IMR-90 (cell line): ENCODE data around the gene RANGRF. TPM values are rescaled to one million over a fixed set of nuclear protein-coding genes. Genes with fewer than 3 reads are reported as not detected.

Source experiments
- ATAC-seq: fragments of 200-7000 bp; cut with Tn5 transposase; 2 replicates; pipeline ENCODE4 v1.9.1; 2020; ENCODE audit warnings: low read depth, mild to moderate bottlenecking, moderate library complexity
- BruUV-seq: library from RNA; stranded (reverse); fragments of 400-500 nt; replicated peaks from 2 replicates; lab custom pipeline; 2021; lab: Mats Ljungman, UMichigan
- CTCF ChIA-PET: fragments of 300-600 bp; formaldehyde crosslinking; extraction: SDS; loops from one replicate; lab custom pipeline; 2021; ENCODE audit warnings: antibody characterized with exemption; lab: Yijun Ruan, JAX
- POLR2A ChIA-PET: fragments of 300-600 bp; sonication (Branson Sonifier 250); formaldehyde crosslinking; loops from one replicate; lab custom pipeline; 2022; ENCODE audit warnings: antibody characterized with exemption; ENCODE audit not compliant: unreplicated experiment; lab: Charles Lee
- DNase-seq: peaks from one replicate; pipeline ENCODE4 v3.0.0; 2013
- H2AFZ ChIP-seq: replicated peaks from 2 replicates; pipeline ENCODE3; 2013; ENCODE audit warnings: low read length, mild to moderate bottlenecking; ENCODE audit not compliant: poor library complexity
- H2AK5ac ChIP-seq: 2 replicates; pipeline ENCODE4 v1.6.1; 2013; ENCODE audit warnings: low read depth, low read length, inconsistent platforms
- H2AK9ac ChIP-seq: replicated peaks from 2 replicates; pipeline ENCODE3; 2013; ENCODE audit warnings: mild to moderate bottlenecking, low read depth, low read length, moderate library complexity; ENCODE audit not compliant: poor library complexity
- H2BK120ac ChIP-seq: 2 replicates; pipeline ENCODE4 v1.6.1; 2013; ENCODE audit warnings: low read depth, low read length, inconsistent platforms
- H2BK15ac ChIP-seq: 3 replicates; pipeline ENCODE4 v1.6.1; 2013; ENCODE audit warnings: low read depth, low read length, inconsistent platforms
- H2BK20ac ChIP-seq: 2 replicates; pipeline ENCODE4 v1.6.1; 2013; ENCODE audit warnings: low read depth, mild to moderate bottlenecking, inconsistent platforms, low read length, moderate library complexity
- H2BK5ac ChIP-seq: 2 replicates; pipeline ENCODE4 v1.6.1; 2013; ENCODE audit warnings: mild to moderate bottlenecking, low read depth, low read length, inconsistent platforms; ENCODE audit not compliant: poor library complexity, severe bottlenecking
- H3K14ac ChIP-seq: replicated peaks from 2 replicates; pipeline ENCODE4 v1.6.1; 2013; ENCODE audit warnings: low read depth, low read length, inconsistent platforms
- H3K18ac ChIP-seq: 2 replicates; pipeline ENCODE4 v1.6.1; 2013; ENCODE audit warnings: low read depth, low read length, control low read depth
- H3K23ac ChIP-seq: 2 replicates; pipeline ENCODE4 v1.6.1; 2013; ENCODE audit warnings: low read depth, low read length, inconsistent platforms
- H3K27ac ChIP-seq: 2 replicates; pipeline ENCODE4 v1.5.1; 2013; ENCODE audit warnings: mild to moderate bottlenecking, control low read depth, low read length; ENCODE audit not compliant: insufficient read depth
- H3K27me3 ChIP-seq: 2 replicates; pipeline ENCODE4 v1.6.1; 2013; ENCODE audit warnings: low read length; ENCODE audit not compliant: control insufficient read depth, insufficient read depth
- H3K36me3 ChIP-seq: 2 replicates; pipeline ENCODE4 v1.6.1; 2013; ENCODE audit warnings: low read length, mixed read lengths; ENCODE audit not compliant: control insufficient read depth, insufficient read depth
- H3K4ac ChIP-seq: 2 replicates; pipeline ENCODE4 v1.6.1; 2013; ENCODE audit warnings: low read depth, low read length, inconsistent platforms
- H3K4me1 ChIP-seq: 2 replicates; pipeline ENCODE4 v1.6.1; 2013; ENCODE audit warnings: low read length, mixed read lengths; ENCODE audit not compliant: control insufficient read depth, insufficient read depth
- H3K4me2 ChIP-seq: 2 replicates; pipeline ENCODE4 v1.6.1; 2013; ENCODE audit warnings: low read depth, mild to moderate bottlenecking, control low read depth, low read length, moderate library complexity
- H3K4me3 ChIP-seq: 2 replicates; pipeline ENCODE4 v1.5.1; 2013; ENCODE audit warnings: low read depth, mild to moderate bottlenecking, control low read depth, low read length, moderate library complexity; ENCODE audit not compliant: insufficient read depth
- H3K56ac ChIP-seq: 2 replicates; pipeline ENCODE4 v1.6.1; 2013; ENCODE audit warnings: low read length, inconsistent platforms; ENCODE audit not compliant: insufficient read depth; ENCODE audit errors: extremely low read depth
- H3K79me1 ChIP-seq, 2 experiments: 2 replicates each; pipeline ENCODE4 v1.6.1; 2013; ENCODE audit warnings: low read length in 2 of 2, inconsistent platforms in 1 of 2, low read depth in 1 of 2
- H3K9ac ChIP-seq: 2 replicates; pipeline ENCODE4 v1.6.1; 2013; ENCODE audit warnings: low read depth, low read length, control low read depth
- H3K9me1 ChIP-seq: 2 replicates; pipeline ENCODE4 v1.6.1; 2013; ENCODE audit warnings: low read length, inconsistent platforms; ENCODE audit not compliant: insufficient read depth
- H3K9me3 ChIP-seq: 2 replicates; pipeline ENCODE4 v1.6.1; 2013; ENCODE audit warnings: low read length; ENCODE audit not compliant: control insufficient read depth, insufficient read depth
- H4K20me1 ChIP-seq: 2 replicates; pipeline ENCODE4 v1.6.1; 2013; ENCODE audit warnings: low read length, inconsistent platforms; ENCODE audit not compliant: insufficient read depth
- H4K5ac ChIP-seq: 2 replicates; pipeline ENCODE4 v1.6.1; 2013; ENCODE audit warnings: mild to moderate bottlenecking, low read depth, low read length, control low read depth
- H4K8ac ChIP-seq, 2 experiments: 2 replicates each; pipeline ENCODE4 v1.6.1; 2013; ENCODE audit warnings: low read depth in 2 of 2, low read length in 2 of 2, control low read depth in 1 of 2, inconsistent platforms in 1 of 2
- H4K91ac ChIP-seq: 2 replicates; pipeline ENCODE4 v1.6.1; 2013; ENCODE audit warnings: low read depth, low read length, inconsistent platforms; ENCODE audit not compliant: insufficient read depth
- BHLHE40 ChIP-seq: fragments of 150-350 bp; IDR thresholded peaks from 2 replicates; pipeline ENCODE4 v1.6.1; 2016; ENCODE audit warnings: mild to moderate bottlenecking, low read depth, low read length
- CEBPB ChIP-seq: IDR thresholded peaks from 2 replicates; pipeline ENCODE4 v1.6.1; 2012; ENCODE audit warnings: low read depth, low read length, improper control_type of control experiment
- FOS ChIP-seq: fragments of 150-350 bp; IDR thresholded peaks from 2 replicates; pipeline ENCODE4 v1.6.1; 2016; ENCODE audit warnings: low read depth, low read length
- MAFK ChIP-seq: IDR thresholded peaks from 2 replicates; pipeline ENCODE4 v1.6.1; 2012; ENCODE audit warnings: low read depth, low read length, improper control_type of control experiment
- MAZ ChIP-seq: IDR thresholded peaks from 2 replicates; pipeline ENCODE4 v1.6.1; 2012; ENCODE audit warnings: low read depth, mild to moderate bottlenecking, low read length, improper control_type of control experiment, moderate library complexity, borderline replicate concordance
- NFE2L2 ChIP-seq: fragments of 150-350 bp; IDR thresholded peaks from 2 replicates; pipeline ENCODE4 v1.6.1; 2016; ENCODE audit warnings: low read depth, mild to moderate bottlenecking, low read length
- POLR2A ChIP-seq: IDR thresholded peaks from 2 replicates; pipeline ENCODE4 v1.6.1; 2012; ENCODE audit warnings: mild to moderate bottlenecking, low read depth, low read length
- RAD21 ChIP-seq: IDR thresholded peaks from 2 replicates; pipeline ENCODE4 v1.6.1; 2012; ENCODE audit warnings: low read length, improper control_type of control experiment
- RCOR1 ChIP-seq: IDR thresholded peaks from 2 replicates; pipeline ENCODE4 v1.6.1; 2012; ENCODE audit warnings: mild to moderate bottlenecking, low read length, improper control_type of control experiment; ENCODE audit not compliant: insufficient replicate concordance
- RFX5 ChIP-seq: IDR thresholded peaks from 2 replicates; pipeline ENCODE4 v1.8.0; 2012; ENCODE audit warnings: low read depth, mild to moderate bottlenecking, low read length, moderate library complexity
- SMC3 ChIP-seq: fragments of 150-350 bp; IDR thresholded peaks from 2 replicates; pipeline ENCODE4 v1.6.1; 2016; ENCODE audit warnings: low read depth, mild to moderate bottlenecking, antibody characterized with exemption, low read length, moderate library complexity
- whole genome bisulfite sequencing, 2 experiments: methylation state at CpG; one replicate each; pipeline versions ENCODE4 v1.1.5 to v1.1.7; 2013; ENCODE audit warnings: missing lambda C conversion rate in 2 of 2; ENCODE audit not compliant: insufficient read length in 1 of 2; ENCODE audit errors: extremely low coverage in 2 of 2; 5-methylcytosine and 5-hydroxymethylcytosine counted together
- dilution Hi-C: fragments of 300-500 bp; cut with HindIII; formaldehyde crosslinking; loops from one replicate; pipeline ENCODE4 v1.14.3; 2018; ENCODE audit warnings: low sequenced_read_pairs; ENCODE audit not compliant: unreplicated experiment
- in situ Hi-C: fragments of 300-500 bp; cut with MboI; formaldehyde crosslinking; loops from 3 replicates; pipeline ENCODE4 v1.14.3; 2019; ENCODE audit warnings: low sequenced_read_pairs, inconsistent platforms, mixed read lengths
- intact Hi-C: fragments of 100-400 bp; cut with micrococcal nuclease; formaldehyde crosslinking; loops from 2 replicates; pipeline ENCODE4 v1.10.0; 2022
- polyA plus RNA-seq, 3 experiments: library from polyadenylated mRNA; depleted of rRNA; stranded (reverse); fragments of >200 nt; gene quantifications; 2 replicates each; pipeline ENCODE4 v1.2.3, GENCODE V29; 2012; ENCODE audit warnings: low replicate concordance in 1 of 3
- total RNA-seq: library from RNA; depleted of rRNA; stranded (reverse); fragments of >200 nt; gene quantifications from 2 replicates; pipeline ENCODE4 v1.2.3, GENCODE V29; 2012
- TF ChIP-seq, protein P1 (sequence below): fragments of 150-350 bp; IDR thresholded peaks from 2 replicates; pipeline ENCODE4 v1.6.1; 2016; ENCODE audit warnings: low read depth, mild to moderate bottlenecking, low read length, moderate library complexity, borderline replicate concordance
- TF ChIP-seq, protein P2 (sequence below): fragments of 150-350 bp; IDR thresholded peaks from 2 replicates; pipeline ENCODE4 v1.6.1; 2017; ENCODE audit warnings: mild to moderate bottlenecking, antibody characterized with exemption, low read length, low read depth
- TF ChIP-seq, protein P3 (sequence below): conservative IDR thresholded peaks from 2 replicates; pipeline ENCODE4 v1.5.1; 2012; ENCODE audit warnings: mild to moderate bottlenecking, low read depth, low read length, improper control_type of control experiment

RANGRF gene
- total and polyA plus RNA-seq, 2 of the 4 experiments (the other 2 are of a cell fraction), result 19.5 to 36.6 TPM

DNA sequence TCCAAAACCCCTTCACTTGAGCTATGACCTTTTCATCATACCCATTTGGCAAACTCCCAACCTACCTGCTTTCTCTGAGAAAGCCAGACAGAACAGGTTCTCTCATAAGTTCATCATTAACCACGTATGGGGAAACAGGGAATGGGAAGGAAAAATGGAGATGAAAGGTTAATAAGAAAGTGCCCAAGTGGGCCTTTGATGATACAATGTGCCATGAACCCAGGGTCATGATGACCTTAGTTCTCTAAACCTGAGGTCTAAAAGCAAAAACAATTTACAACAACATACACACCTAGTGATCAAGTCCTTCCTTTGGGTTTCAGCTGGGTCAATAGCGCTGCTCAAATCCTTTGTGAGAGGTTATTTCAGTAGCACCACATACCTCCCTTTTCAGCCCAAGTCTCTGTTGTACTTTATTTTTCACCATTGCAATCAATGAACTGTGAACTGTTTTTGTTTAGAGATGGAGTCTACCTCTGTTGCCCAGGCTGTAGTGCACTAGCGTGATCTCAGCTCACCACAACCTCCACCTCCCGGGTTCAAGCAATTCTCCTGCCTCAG lies 14.5 kb upstream of the RANGRF start:
- no peak overlapping the region for H4K91ac ChIP-seq
- no peak overlapping the region for H2AK9ac ChIP-seq
- no peak overlapping the region for H3K18ac ChIP-seq
- peaks cover 8% of the 10 kb centered on the region for H3K36me3 ChIP-seq
- H3K27me3 ChIP-seq, result no peaks in the 10 kb centered on the region
- WGBS, 2 experiments, result no CpG with 5 or more reads among the region's 4 CpGs
- no peaks in the 10 kb centered on the region for H3K9me3 ChIP-seq
- H3K79me1 ChIP-seq, result no peaks in the 10 kb centered on the region
- dilution Hi-C loops, result no loop called here
- no peak overlapping the region for H3K4me3 ChIP-seq
- in situ Hi-C loops, result no loop called here
- POLR2A ChIA-PET, result no interaction called here
- H2BK15ac ChIP-seq, result no peak overlapping the region
- no peaks in the 10 kb centered on the region; the same call in 1 of the 2 replicates for H3K4me1 ChIP-seq
- no peak overlapping the region for H2AK5ac ChIP-seq
- H3K4ac ChIP-seq, result no peak overlapping the region
- DNase-seq (no peak), ATAC-seq (no peak)
- H2BK120ac ChIP-seq, result no peak overlapping the region
- CTCF ChIA-PET, result no interaction called here
- no peak overlapping the region for H3K14ac ChIP-seq
- no peaks in the 10 kb centered on the region for H4K20me1 ChIP-seq
- H2BK20ac ChIP-seq, result no peak overlapping the region
- H3K27ac ChIP-seq, result no peak overlapping the region
- no peak overlapping the region for H3K23ac ChIP-seq
- H3K56ac ChIP-seq, result no peak overlapping the region
- H2BK5ac ChIP-seq, result no peak overlapping the region
- no TSS peak for BruUV-seq
- no peak overlapping the region for H3K4me2 ChIP-seq
- no peak overlapping the region for H2AFZ ChIP-seq
- peaks cover 3% of the 10 kb centered on the region; the same call in 1 of the 2 replicates for H3K9me1 ChIP-seq
- TF ChIP-seq, protein P1, sequence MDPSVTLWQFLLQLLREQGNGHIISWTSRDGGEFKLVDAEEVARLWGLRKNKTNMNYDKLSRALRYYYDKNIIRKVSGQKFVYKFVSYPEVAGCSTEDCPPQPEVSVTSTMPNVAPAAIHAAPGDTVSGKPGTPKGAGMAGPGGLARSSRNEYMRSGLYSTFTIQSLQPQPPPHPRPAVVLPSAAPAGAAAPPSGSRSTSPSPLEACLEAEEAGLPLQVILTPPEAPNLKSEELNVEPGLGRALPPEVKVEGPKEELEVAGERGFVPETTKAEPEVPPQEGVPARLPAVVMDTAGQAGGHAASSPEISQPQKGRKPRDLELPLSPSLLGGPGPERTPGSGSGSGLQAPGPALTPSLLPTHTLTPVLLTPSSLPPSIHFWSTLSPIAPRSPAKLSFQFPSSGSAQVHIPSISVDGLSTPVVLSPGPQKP, result no peak
- TF ChIP-seq MAFK, result no peak
- TF ChIP-seq NFE2L2, result no peak
- TF ChIP-seq, protein P2, sequence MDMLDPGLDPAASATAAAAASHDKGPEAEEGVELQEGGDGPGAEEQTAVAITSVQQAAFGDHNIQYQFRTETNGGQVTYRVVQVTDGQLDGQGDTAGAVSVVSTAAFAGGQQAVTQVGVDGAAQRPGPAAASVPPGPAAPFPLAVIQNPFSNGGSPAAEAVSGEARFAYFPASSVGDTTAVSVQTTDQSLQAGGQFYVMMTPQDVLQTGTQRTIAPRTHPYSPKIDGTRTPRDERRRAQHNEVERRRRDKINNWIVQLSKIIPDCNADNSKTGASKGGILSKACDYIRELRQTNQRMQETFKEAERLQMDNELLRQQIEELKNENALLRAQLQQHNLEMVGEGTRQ, result no peak
- no peak for TF ChIP-seq RAD21
- TF ChIP-seq RCOR1, result no peak
- TF ChIP-seq FOS, result no peak
- TF ChIP-seq MAZ, result no peak
- no peak for TF ChIP-seq CEBPB
- TF ChIP-seq BHLHE40, result no peak
- no peak for TF ChIP-seq POLR2A
- no peak for TF ChIP-seq SMC3
- no peak for TF ChIP-seq RFX5
- TF ChIP-seq, protein P3, sequence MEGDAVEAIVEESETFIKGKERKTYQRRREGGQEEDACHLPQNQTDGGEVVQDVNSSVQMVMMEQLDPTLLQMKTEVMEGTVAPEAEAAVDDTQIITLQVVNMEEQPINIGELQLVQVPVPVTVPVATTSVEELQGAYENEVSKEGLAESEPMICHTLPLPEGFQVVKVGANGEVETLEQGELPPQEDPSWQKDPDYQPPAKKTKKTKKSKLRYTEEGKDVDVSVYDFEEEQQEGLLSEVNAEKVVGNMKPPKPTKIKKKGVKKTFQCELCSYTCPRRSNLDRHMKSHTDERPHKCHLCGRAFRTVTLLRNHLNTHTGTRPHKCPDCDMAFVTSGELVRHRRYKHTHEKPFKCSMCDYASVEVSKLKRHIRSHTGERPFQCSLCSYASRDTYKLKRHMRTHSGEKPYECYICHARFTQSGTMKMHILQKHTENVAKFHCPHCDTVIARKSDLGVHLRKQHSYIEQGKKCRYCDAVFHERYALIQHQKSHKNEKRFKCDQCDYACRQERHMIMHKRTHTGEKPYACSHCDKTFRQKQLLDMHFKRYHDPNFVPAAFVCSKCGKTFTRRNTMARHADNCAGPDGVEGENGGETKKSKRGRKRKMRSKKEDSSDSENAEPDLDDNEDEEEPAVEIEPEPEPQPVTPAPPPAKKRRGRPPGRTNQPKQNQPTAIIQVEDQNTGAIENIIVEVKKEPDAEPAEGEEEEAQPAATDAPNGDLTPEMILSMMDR, result no peak
- no peak overlapping the region for H4K5ac ChIP-seq
- no peak overlapping the region for H4K8ac ChIP-seq
- no peak overlapping the region for H3K9ac ChIP-seq
- intact Hi-C loops, result no loop called here
